Stimulated activated CD8-positive, alpha-beta memory T cell treated with anti-CD3 and anti-CD28 coated beads, Interleukin-4, amount 100 ng/mL, for 24 hours (primary cell): ENCODE results near the gene ADAMTSL2.
A peak's percentile ranks its signal among the peaks of the same experiment; 100 is the strongest.
"Not testable (repeated sequence)": the region's sequence is repeated elsewhere in the genome, so short reads cannot be mapped to it uniquely, and the experiment has no call there.

Experiments used
- DNase-seq: peaks from one replicate; pipeline ENCODE4 v3.0.0-alpha.2; 2020; ENCODE audit warnings: low read depth

The ADAMTSL2 gene

GRCh38 chr9:133558191-133559126 is 24.0 kb downstream of the ADAMTSL2 start:
- peak; percentile 5 for DNase-seq

- DNase-seq: no peak
Observed at GRCh38 chr9:133560311-133560710, 25.8 kb downstream of the ADAMTSL2 start.

DNA sequence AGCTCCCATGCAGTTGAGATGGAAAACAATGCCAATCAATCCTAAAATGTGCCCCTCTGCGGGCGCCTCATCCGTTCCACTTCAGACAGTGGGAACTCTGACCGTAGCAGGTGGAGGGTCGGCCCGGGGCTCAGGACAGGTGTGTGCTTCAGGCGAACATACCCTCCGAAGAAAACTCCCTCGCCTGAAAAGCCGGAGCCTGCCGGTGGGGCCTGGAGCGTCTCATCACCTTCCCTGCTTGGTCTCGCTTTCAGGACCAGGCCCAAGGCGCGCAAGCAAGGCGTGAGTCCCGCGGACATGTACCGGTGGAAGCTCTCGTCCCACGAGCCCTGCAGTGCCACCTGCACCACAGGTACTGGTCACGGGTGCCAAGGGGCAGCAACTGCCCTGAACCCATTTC is 26.4 kb downstream of the ADAMTSL2 start:
- DNase-seq: no peak

GRCh38 chr9:133561976-133562554 is 27.6 kb downstream of the ADAMTSL2 start:
- no peak for DNase-seq

DNA sequence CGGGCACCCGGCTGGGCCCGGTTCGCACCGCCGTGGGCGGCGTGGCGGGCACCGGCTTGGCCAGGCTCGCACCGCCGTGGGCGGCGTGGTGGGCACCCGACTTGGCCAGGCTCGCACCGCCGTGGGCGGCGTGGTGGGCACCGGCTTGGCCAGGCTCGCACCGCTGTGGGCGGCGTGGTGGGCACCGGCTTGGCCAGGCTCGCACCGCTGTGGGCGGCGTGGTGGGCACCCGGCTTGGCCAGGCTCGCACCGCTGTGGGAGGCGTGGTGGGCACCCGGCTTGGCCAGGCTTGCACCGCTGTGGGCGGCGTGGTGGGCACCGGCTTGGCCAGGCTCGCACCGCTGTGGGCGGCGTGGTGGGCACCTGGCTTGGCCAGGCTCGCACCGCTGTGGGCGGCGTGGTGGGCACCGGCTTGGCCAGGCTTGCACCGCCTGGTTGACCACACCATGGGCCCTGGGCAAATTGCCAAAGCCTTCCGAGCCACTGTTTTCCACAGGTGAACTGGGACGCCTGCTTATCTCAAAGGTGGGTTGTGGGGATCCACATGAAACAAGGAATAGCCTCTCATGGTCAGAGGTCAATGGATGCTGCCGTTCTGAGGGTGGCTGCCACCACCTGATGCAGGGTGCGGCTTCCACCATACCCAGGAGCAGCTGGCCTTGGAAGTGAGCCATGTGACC is 28.2 kb downstream of the ADAMTSL2 start:
- DNase-seq: no peak

GRCh38 chr9:133563291-133563796 is 28.8 kb downstream of the ADAMTSL2 start:
- DNase-seq: no peak

GRCh38 chr9:133563814-133564213 is 29.3 kb downstream of the ADAMTSL2 start:
- DNase-seq: not testable (repeated sequence)

DNA sequence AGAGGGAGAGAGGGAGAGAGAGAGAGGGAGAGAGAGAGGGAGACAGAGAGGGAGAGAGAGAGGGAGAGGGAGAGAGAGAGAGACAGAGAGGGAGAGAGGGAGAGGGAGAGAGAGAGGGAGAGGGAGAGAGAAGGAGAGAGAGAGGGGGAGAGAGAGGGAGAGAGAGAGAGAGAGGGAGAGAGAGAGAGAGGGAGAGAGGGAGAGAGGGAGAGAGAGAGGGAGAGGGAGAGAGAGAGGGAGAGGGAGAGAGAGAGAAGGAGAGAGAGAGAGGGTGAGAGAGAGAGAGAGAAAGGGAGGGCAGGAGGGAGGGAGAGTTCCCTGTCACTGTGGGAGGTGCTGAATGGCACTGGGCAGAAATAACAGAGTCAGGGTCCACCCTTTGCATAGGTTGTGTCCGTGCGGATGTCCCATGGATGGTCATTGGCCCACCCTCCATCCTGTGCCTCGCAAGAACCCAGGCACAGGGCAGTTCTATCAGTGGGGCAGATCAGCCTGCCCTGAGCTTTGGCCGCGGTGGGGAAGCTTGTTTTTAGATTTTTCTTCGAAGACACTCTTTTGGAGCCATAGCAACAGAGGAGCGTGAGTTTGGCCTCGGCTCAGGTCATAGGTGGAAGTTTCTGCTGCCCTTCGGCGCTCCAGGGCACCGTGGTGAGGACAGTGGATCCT is 30.1 kb downstream of the ADAMTSL2 start:
- no peak for DNase-seq

- no peak for DNase-seq
Observed at GRCh38 chr9:133566382-133566781, 31.9 kb downstream of the ADAMTSL2 start.

GRCh38 chr9:133566817-133567216 is 32.3 kb downstream of the ADAMTSL2 start:
- DNase-seq: no peak

- DNase-seq: no peak
Observed at GRCh38 chr9:133568186-133568585, 33.7 kb downstream of the ADAMTSL2 start.

- DNase-seq: no peak
Observed at GRCh38 chr9:133569121-133569785, 34.7 kb downstream of the ADAMTSL2 start.

GRCh38 chr9:133569891-133570690 is 35.6 kb downstream of the ADAMTSL2 start:
- no peak for DNase-seq

- no peak for DNase-seq
Observed at GRCh38 chr9:133570691-133571080, 36.2 kb downstream of the ADAMTSL2 start.

DNA sequence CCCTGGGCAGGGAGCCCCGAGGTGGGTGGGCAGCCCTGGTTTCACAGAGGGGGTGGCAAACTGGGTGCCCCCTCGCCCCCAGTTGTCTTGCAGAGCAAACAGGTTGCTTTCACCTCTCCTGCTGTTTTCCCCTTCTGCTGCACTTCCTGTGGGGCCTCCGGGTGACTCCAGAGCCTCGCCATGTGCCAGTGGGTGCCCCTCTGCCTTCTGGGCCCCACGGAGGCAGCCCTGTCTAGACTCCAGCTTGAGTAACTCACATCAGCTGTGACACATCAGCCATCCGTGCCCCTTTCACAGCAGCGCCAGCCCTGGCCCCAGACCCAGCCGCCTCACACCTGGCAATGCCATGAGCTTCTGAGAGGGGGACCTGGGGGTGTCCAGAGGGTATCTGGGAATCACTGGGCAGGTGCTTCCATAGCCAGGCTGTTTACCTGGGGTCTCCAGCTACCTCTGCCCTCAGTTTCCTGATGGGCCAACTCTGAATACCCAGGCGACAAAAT is 36.9 kb downstream of the ADAMTSL2 start:
- DNase-seq: no peak

DNA sequence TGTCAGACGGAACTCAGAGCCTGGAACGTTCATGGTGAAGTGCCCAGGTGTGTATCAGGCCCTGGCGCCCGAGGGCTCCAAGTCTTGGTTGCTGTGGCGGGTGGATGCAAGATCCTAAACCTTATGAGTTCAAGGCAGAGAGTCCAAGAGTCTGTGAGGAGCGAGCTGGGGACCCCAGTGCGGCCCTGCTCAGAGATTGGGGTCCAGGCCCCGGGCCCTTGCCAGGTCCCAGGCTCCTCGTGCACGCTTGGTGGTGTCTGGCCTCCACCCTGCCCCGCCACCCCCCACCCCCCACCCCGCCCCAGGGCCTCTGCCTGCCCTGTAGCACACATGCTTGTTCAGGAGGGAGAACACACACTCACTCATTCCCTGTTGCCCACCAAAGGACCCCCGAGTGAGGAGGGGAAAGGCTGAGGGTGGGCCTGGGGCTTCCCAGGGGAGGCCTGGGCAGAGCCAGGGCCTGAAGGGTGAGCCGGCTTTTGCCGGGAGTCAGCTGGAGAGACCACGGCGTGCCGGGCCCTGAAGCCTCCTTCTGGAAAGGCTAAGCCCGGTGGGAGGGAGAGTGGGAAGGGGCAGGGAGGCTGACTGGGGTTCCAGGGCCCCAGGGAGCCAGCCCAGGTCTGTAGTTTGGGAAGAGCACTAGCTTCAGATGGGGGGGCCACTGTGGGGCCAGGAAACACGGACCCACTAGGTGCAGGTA is 37.5 kb downstream of the ADAMTSL2 start:
- DNase-seq: no peak

DNA sequence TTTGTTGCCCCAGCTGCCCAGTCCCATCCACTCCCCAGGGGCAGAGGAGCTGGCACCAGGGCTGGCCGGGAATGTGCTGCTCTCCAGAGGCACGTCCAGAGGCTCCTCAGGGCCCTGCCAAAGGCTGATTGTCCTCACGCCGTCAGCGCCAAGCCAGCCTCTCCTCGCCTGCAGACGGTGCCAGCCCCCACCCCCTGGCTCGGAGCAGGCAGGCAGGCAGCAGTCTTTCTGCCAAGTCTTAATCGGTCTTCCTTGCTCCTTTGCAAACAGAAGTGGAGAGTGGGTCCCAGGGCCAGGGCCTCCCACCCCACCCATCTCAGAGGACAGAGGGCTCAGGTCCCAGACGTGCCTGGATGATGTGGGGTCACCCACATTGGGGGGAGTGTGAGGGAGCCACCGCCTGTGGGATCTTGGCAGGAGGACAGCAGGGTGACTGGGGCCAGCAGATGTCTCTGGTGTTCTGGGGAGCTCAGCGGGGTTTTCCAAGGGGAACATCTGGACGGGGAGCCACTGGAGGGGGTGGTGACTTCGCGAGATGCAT is 38.4 kb downstream of the ADAMTSL2 start:
- no peak for DNase-seq

GRCh38 chr9:133573791-133574515 is 39.4 kb downstream of the ADAMTSL2 start:
- DNase-seq: no peak

DNA sequence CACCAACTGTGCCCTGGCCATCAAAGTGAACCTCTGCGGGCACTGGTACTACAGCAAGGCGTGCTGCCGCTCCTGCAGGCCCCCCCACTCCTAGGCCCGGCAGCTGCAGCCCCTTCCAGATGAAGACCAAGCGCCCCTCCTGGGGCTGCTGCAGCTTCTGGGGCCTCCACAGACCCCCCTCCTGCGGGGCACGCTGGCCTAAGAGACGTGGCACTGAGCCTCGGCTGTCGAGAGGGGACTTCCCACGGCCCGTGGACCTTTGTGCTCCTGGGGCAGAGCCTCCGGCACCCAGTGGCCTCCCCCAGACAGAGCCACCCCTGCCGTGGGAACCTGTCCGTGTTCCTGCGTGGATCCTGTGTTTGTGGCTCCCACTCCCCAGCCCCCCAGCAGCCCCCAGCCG is 40.3 kb downstream of the ADAMTSL2 start:
- no peak for DNase-seq
